HG03469 (cell line): ENCODE results near the gene KLC1.
A peak's percentile ranks its signal among the peaks of the same experiment; 100 is the strongest.

Experiments
- ATAC-seq: cut with Tn5 transposase; IDR thresholded peaks from one replicate; pipeline ENCODE4 v1.9.1; 2021; ENCODE audit warnings: mild to moderate bottlenecking, moderate library complexity, moderate number of reproducible peaks; ENCODE audit not compliant: unreplicated experiment

Gene KLC1

DNA sequence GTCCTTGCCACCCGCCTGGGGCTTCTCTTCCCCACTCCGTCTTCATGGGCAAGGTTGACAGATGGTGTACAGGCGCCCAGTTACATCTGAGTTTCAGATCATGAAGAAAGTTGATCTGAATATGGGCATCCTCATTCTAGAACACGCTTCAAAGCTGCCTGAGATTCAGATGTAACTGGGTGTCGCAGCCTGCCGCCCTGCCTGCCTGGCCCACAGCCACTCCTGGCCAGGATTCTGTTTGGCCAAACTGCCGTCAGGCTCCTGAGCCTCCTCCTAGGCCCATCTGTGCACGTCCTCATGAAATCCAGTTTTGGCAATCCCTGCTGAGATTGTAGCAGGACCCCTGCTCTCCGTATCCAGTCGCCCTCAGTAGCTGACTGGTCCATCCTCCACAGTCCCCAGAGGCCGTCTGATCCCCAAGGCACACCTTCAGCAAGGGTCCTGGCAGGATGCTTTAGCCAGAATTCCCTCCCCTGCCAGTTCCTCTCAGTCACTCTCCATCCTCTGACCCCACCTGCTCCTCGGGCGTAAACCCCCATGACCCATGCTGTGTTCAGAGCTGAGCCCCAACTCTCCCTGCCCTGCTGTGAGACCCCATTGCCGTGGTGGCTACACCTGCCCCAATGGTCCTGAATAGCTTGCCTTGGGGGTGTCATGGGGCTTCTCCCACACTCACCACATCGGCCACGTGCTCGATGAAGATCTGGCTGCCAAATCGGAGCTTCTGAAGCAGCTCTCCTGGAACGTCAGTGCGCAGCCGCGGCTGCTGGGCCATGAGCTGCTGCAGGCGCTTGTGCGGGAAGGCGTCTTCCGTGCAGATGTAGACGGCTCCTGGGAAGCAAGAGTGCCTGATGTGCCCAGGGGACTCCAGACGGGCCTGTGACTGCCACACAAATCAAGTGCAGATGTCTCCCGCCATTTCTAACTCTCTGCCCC is 73.8 kb downstream of the KLC1 start:
- no peak for ATAC-seq

GRCh38 chr14:103703433-103704385 is 74.7 kb downstream of the KLC1 start:
- ATAC-seq = no peak

DNA sequence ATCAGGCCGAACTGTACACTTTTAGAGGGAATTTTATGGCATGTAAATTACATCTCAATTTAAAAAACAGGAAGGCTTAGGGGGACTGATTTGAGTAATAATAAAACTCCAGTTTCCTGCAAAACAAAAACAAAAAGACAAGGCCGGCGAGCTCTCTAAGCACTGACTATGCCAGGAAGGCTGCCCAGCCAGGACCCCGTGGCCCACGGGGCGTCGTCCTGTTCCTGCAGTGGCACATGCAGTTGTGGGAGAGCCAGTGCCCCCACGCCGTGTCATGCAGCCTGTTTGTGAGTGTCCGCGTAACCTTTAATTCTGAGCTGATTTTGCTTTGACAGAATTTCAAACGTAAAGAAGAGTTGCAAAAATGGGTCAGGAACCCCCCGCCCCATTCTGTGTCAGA is 75.7 kb downstream of the KLC1 start:
- no peak for ATAC-seq

GRCh38 chr14:103705118-103705503 is 76.1 kb downstream of the KLC1 start:
- no peak for ATAC-seq

DNA sequence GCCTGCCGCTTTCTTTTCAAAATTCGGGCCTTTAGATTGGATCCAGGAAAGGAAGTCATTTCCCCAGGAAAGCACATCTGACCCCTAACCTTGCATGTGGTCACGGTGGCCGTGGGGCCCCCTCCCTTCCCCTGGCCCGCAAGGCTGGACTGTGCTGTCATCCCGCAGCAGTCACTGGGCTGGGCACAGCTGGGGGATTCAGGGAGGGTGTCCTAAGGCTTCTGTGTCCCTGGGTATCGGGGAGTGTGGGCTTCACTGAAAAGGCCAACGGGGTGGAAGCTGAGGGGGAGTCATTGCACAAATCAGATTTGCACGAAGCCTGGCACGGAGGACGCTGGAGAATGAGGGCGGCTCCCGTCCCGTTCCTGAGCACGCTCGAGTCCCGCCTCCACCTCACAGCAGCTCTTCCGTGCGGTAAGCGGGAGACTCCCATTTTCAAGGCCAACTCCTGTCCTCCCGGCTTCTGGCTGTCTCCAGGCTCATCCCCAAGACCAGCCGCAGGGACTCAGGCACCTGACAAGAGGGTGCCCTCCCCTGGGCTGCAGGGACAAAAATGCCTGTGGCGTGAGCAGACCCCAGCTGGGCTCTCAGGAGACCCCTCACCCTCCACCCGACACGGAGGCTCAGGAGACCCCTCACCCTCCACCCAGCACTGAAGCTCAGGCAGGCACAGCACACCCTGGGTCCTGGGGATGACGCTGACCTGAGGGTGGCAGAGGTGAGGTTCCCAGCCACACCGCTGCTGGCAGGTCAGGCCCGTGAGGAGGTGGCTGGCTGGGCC is 76.7 kb downstream of the KLC1 start:
- ATAC-seq = no peak

GRCh38 chr14:103706551-103707328 is 77.7 kb downstream of the KLC1 start:
- no peak for ATAC-seq

- ATAC-seq = no peak
These were observed 78.6 kb downstream of the KLC1 start for GRCh38 chr14:103707329-103708263.

DNA sequence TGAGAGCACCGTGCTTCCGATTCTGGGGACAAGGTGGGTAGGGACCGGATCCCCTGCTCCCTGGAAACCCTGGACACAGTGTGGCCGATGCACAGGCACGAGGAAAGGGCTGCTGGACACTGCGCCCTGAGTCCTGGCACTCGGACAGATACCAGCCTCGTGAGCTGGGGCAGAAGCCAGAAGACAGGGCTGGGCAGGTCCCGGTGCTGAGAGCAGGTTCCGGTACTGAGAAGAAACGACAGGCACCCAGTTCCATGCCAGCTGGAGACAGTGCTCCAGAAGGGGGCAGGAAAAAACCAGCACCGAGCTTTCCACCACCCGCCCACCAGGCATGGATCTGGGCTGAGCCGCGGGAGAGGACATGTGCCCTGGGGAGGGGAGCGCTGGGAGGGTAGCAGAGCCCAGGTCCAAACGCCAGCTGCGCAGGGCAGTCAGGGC is 79.8 kb downstream of the KLC1 start:
- ATAC-seq = no peak

DNA sequence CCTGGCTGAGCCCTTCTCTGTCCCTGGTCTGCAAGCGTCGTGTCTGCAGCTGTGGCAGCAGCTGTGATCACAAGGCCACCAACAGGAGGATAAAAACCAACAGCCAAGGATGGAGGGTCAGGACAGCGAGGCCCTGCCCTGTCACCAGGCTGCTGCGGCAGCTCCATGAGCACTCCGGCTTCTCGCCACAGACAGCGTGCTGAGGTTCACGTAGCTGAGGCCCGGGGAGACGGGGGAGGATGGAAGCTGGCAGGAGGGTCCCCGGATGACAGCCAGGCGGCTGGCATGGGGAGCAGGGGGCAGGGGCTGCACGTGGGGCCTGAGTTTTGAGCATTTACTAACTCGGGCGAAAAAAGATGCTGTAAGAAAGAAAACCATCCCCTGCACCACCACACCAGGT is 80.8 kb downstream of the KLC1 start:
- no peak for ATAC-seq

DNA sequence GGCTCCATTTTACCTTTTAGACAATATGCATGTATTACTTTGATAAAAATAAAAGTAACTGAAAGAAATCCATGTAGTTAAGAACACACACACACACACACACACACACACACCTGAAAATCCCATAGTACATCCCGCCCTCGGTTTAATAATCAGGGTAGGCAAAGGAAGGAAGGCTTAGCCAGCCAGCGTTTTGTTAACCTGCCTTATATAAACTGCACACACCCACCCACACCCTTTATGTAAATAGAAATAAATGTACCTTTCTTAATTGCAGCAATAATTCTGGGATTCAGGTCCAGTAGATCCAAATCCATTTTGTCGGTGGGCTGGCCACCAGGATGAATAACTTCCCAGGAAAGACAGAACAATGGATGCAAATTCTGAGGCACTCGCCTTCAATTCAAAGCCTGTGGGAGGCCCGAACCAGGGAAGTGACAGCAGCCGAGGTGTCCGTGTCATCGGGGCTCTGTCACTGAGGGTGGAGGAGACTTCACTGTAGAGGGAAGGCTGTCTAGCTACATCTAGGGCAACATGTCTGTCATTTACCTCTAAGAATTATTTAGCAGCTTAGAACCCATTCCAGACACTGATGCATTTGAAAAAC is 81.9 kb downstream of the KLC1 start:
- no peak for ATAC-seq

- no peak for ATAC-seq
These were observed 82.8 kb downstream of the KLC1 start for GRCh38 chr14:103711516-103712431.

DNA sequence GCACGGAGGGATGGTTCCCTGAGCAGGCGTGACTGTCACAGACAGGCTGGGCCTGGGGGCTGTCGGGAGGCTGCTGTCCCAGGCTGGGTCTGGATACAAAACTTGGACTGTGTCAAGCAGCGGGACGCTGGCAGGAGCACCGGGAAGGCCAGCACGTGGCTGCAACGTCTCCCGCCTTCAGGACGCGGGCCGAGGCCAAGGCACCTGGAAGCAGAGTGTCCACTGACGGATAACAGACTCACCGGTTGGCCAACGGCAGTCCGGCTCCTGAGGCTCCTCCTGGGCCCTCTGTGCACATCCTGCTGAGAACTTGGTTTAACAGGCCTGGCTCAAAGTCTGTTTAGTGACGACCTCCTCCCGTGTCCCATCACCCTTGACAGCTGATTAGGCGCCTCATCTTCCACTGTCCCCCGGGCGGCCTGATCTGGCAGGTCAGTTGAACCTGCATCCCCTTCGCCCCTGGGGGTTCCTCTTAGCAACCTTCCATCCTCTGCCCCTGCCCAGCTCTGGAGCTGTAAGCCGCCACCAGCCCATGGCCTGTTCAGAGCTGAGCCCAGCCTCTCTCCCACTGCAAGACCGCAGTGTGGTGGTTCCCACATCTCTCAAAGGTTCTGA is 83.7 kb downstream of the KLC1 start:
- no peak for ATAC-seq

GRCh38 chr14:103713304-103714062 is 84.5 kb downstream of the KLC1 start:
- no peak for ATAC-seq

DNA sequence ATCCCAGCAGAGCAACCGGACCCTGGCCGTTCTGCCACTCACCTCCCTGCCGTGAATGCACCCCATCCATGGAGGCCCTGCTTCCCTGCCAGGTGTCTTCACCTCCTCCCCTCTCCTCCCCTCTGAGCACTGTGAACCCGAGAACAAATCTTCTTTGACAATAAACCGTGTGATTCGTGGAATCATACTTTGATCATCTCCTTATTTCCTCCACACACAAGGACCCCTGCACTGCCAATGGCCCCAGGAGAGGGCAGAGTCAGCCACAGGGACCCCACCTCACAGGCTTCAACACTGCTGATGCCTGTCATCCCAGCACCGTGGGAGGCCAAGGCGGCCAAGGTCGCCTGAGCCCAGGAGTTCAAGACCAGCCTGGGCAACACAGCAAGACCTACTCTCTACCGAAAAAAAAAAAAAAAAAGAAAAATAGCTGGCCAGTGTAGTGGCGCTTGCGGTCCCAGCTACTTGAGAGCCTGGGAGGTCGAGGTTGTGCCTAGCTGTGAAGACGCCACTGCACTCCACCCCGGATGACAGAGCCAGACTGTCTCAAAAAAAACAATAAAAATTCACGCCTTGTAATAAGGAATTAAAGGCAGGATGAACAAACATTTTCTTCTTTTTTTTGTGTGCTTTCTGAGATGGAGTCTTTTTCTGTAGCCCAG is 85.2 kb downstream of the KLC1 start:
- ATAC-seq = no peak

GRCh38 chr14:103715052-103716000 is 86.3 kb downstream of the KLC1 start, which contains the start of the genes XRCC3 and ZFYVE21:
XRCC3 (minus strand) TSS chr14:103715451; CDS start chr14:103711087, 4,364 bp downstream.
ZFYVE21 (plus strand) TSS chr14:103715810; CDS start chr14:103715842, 32 bp downstream.
- ATAC-seq = peak; percentile 86
